CD14-positive monocyte (primary cell): ENCODE results near the gene SHROOM3. TPM values are rescaled to one million over a fixed set of nuclear protein-coding genes. Genes with fewer than 3 reads are reported as not detected.

Source experiments
- DNase-seq, 3 donors: peaks; one replicate each; pipeline ENCODE4 v3.0.0-alpha.2; 2011 to 2022
- H2AFZ ChIP-seq: 2 replicates; pipeline ENCODE4 v1.6.0; 2012; ENCODE audit warnings: mild to moderate bottlenecking, low read depth, low read length, inconsistent platforms; ENCODE audit not compliant: insufficient read depth, poor library complexity, severe bottlenecking
- H3K27ac ChIP-seq, 2 donors: 1 replicate in 1 of 2; 2 replicates in 1 of 2; pipeline ENCODE4 v1.5.1; 2012 to 2013; ENCODE audit warnings: low read length in 2 of 2, control low read depth in 1 of 2, inconsistent platforms in 1 of 2, low read depth in 1 of 2, mild to moderate bottlenecking in 1 of 2
- H3K27me3 ChIP-seq, 2 donors: one replicate each; pipeline versions ENCODE4 v1.6.0 to v1.6.1; 2011 to 2013; ENCODE audit warnings: low read length in 2 of 2; ENCODE audit not compliant: control insufficient read depth in 2 of 2, insufficient read depth in 2 of 2
- H3K36me3 ChIP-seq, 2 donors: replicated peaks in 1 of 2; 1 replicate in 1 of 2; 2 replicates in 1 of 2; pipeline versions ENCODE4 v1.5.1 to v1.6.1; 2012 to 2013; ENCODE audit warnings: low read length in 2 of 2, control low read depth in 1 of 2, inconsistent platforms in 1 of 2, mild to moderate bottlenecking in 1 of 2; ENCODE audit not compliant: insufficient read depth in 2 of 2, control insufficient read depth in 1 of 2
- H3K4me1 ChIP-seq, 2 donors: 1 replicate in 1 of 2; 2 replicates in 1 of 2; pipeline versions ENCODE4 v1.5.1 to v1.6.1; 2012 to 2013; ENCODE audit warnings: low read length in 2 of 2, control low read depth in 1 of 2, inconsistent platforms in 1 of 2, mild to moderate bottlenecking in 1 of 2, moderate library complexity in 1 of 2; ENCODE audit not compliant: insufficient read depth in 2 of 2, control insufficient read depth in 1 of 2
- H3K4me2 ChIP-seq: replicated peaks from 2 replicates; pipeline ENCODE3; 2012; ENCODE audit warnings: low read length, moderate library complexity, mild to moderate bottlenecking; ENCODE audit not compliant: poor library complexity, severe bottlenecking; ENCODE audit errors: extremely low read depth
- H3K4me3 ChIP-seq, 3 experiments: fragments of 200-600 bp in 1 of 3; sonication (generic) in 1 of 3; replicated peaks in 1 of 3; 1 replicate in 2 of 3; 2 replicates in 1 of 3; pipeline ENCODE4 v1.5.1; 2011 to 2013; ENCODE audit warnings: low read length in 3 of 3, mild to moderate bottlenecking in 3 of 3, control low read depth in 2 of 3, low read depth in 2 of 3, inconsistent platforms in 1 of 3, moderate library complexity in 1 of 3
- H3K79me2 ChIP-seq: 2 replicates; pipeline ENCODE4 v1.6.0; 2012; ENCODE audit warnings: mild to moderate bottlenecking, control low read depth, inconsistent platforms, low read length, moderate library complexity; ENCODE audit not compliant: insufficient read depth
- H3K9ac ChIP-seq: 2 replicates; pipeline ENCODE4 v1.6.0; 2017; ENCODE audit warnings: low read length, mild to moderate bottlenecking; ENCODE audit not compliant: insufficient read depth, poor library complexity, severe bottlenecking
- H3K9me3 ChIP-seq, 2 donors: replicated peaks in 1 of 2; 1 replicate in 1 of 2; 2 replicates in 1 of 2; pipeline versions ENCODE4 v1.5.1 to v1.6.1; 2012 to 2013; ENCODE audit warnings: low read length in 2 of 2, control low read depth in 1 of 2; ENCODE audit not compliant: control insufficient read depth in 1 of 2, insufficient read depth in 1 of 2
- H4K20me1 ChIP-seq: 2 replicates; pipeline ENCODE4 v1.6.0; 2012; ENCODE audit warnings: mild to moderate bottlenecking, low read length, control low read depth, moderate library complexity; ENCODE audit not compliant: insufficient read depth
- H3K27ac Mint-ChIP-seq, 7 donors: one replicate each; pipeline ENCODE4 v1.8.0; 2020; ENCODE audit warnings: mild to moderate bottlenecking in 7 of 7, mixed read lengths in 7 of 7, moderate library complexity in 6 of 7, inconsistent platforms in 2 of 7
- H3K27me3 Mint-ChIP-seq, 3 donors: one replicate each; pipeline ENCODE4 v1.8.0; 2021 to 2022; ENCODE audit warnings: low read depth in 3 of 3, mild to moderate bottlenecking in 3 of 3, mixed read lengths in 3 of 3, moderate library complexity in 3 of 3, inconsistent platforms in 1 of 3
- H3K36me3 Mint-ChIP-seq, 2 donors: one replicate each; pipeline ENCODE4 v1.8.0; 2020; ENCODE audit warnings: mixed read lengths in 2 of 2, inconsistent platforms in 1 of 2, mild to moderate bottlenecking in 1 of 2
- H3K4me1 Mint-ChIP-seq: one replicate; pipeline ENCODE4 v1.8.0; 2020; ENCODE audit warnings: mild to moderate bottlenecking, mixed read lengths
- H3K4me3 Mint-ChIP-seq, 2 donors: one replicate each; pipeline ENCODE4 v1.8.0; 2020; ENCODE audit warnings: mild to moderate bottlenecking in 2 of 2, mixed read lengths in 2 of 2, moderate library complexity in 1 of 2
- H3K9me3 Mint-ChIP-seq, 7 donors: one replicate each; pipeline ENCODE4 v1.8.0; 2020 to 2022; ENCODE audit warnings: mixed read lengths in 7 of 7, mild to moderate bottlenecking in 6 of 7, moderate library complexity in 6 of 7, inconsistent platforms in 2 of 7
- CTCF ChIP-seq: fragments of 200-600 bp; IDR thresholded peaks from one replicate; pipeline ENCODE4 v1.8.0; 2022; ENCODE audit warnings: antibody characterized with exemption, mild to moderate bottlenecking
- WGBS: methylation state at CpG from one replicate; pipeline ENCODE4 v1.1.5; 2013; ENCODE audit warnings: missing lambda C conversion rate; ENCODE audit not compliant: insufficient coverage; 5-methylcytosine and 5-hydroxymethylcytosine counted together
- intact Hi-C, 2 donors: fragments of 100-400 bp; cut with micrococcal nuclease; formaldehyde crosslinking; loops; one replicate each; pipeline versions ENCODE4 v1.15.0 to v1.15.1; 2023
- polyA plus RNA-seq, 3 donors: library from polyadenylated mRNA; depleted of rRNA in 1 of 3; unstranded in 2 of 3; stranded (reverse) in 1 of 3; fragments of 300-500 nt in 2 of 3; fragments of >200 nt in 1 of 3; fragmentation: Illumina TruSeq in 2 of 3; gene quantifications; 1 replicate in 2 of 3; 2 replicates in 1 of 3; pipeline ENCODE4 v1.2.3, GENCODE V29; 2012 to 2021

SHROOM3 gene
- polyA plus RNA-seq, 3 donors: not detected

DNA sequence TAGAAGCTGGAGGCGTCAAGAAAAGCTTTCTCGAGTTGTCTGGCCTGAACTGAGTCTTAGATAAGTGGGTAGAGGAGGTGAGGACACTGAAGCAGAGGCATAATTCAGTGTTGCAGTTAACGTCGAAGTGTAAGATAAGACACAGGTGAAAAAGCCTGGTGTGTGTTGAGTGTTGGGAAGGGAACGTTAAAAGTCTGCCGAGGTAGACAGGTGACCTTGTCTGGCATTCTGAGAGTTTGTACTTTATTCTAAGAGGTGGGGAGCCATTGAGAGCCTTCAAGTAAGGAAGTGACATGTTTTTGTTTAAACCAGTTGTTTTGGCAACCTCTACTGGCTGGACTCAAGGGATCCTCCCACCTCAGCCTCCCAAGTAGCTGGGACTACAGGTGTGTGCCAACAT lies 219.1 kb downstream of the SHROOM3 start:
- Histone ChIP-seq H3K4me3 (no peak overlapping the region), H2AFZ (no peak overlapping the region), H4K20me1 (no peaks in the 10 kb centered on the region), H3K9me3 (no peaks in the 10 kb centered on the region), H3K9ac (no peak overlapping the region), H3K4me1 (no peaks in the 10 kb centered on the region), H3K4me2 (no peak overlapping the region), H3K27me3 (no peaks in the 10 kb centered on the region), H3K36me3 (no peaks in the 10 kb centered on the region), H3K27ac (no peak overlapping the region), H3K79me2 (no peaks in the 10 kb centered on the region)
- H3K4me1 Mint-ChIP-seq: no peaks in the 10 kb centered on the region
- no peak for TF ChIP-seq CTCF
- no peak overlapping the region for H3K27ac Mint-ChIP-seq
- H3K27me3 Mint-ChIP-seq: peaks cover 0 to 2% (median 0%) of the 10 kb centered on the region in 3 donors
- H3K9me3 Mint-ChIP-seq: peaks cover 0 to 2% (median 0%) of the 10 kb centered on the region in 7 donors
- intact Hi-C loops: no loop called here
- WGBS: 96% methylated on average over 6 of the region's 6 CpGs
- DNase-seq: no peak
- H3K4me3 Mint-ChIP-seq: no peak overlapping the region
- no peaks in the 10 kb centered on the region for H3K36me3 Mint-ChIP-seq

- Mint-ChIP-seq H3K4me3 (no peak overlapping the region), H3K27ac (no peak overlapping the region), H3K36me3 (no peaks in the 10 kb centered on the region), H3K27me3 (peaks cover 0 to 3% (median 0%) of the 10 kb centered on the region in 3 donors), H3K4me1 (no peaks in the 10 kb centered on the region), H3K9me3 (peaks cover 0 to 2% (median 0%) of the 10 kb centered on the region in 7 donors)
- Histone ChIP-seq H3K9ac (no peak overlapping the region), H3K4me2 (no peak overlapping the region), H3K27me3 (no peaks in the 10 kb centered on the region), H3K4me3 (no peak overlapping the region), H3K27ac (no peak overlapping the region), H3K9me3 (no peaks in the 10 kb centered on the region), H3K4me1 (no peaks in the 10 kb centered on the region), H4K20me1 (no peaks in the 10 kb centered on the region), H2AFZ (no peak overlapping the region), H3K79me2 (no peaks in the 10 kb centered on the region), H3K36me3 (no peaks in the 10 kb centered on the region)
- no peak for TF ChIP-seq CTCF
- intact Hi-C loops: no loop called here
- DNase-seq: no peak
These were observed 219.8 kb downstream of the SHROOM3 start for GRCh38 chr4:76654791-76655190.
